22Rv1 (cell line): Measurements from ENCODE around the gene SNX4.

ENCODE experiments used
- CTCF ChIP-seq: fragments of 450-650 bp; IDR thresholded peaks from 2 replicates; pipeline ENCODE4 v1.5.1; 2017; ENCODE audit warnings: mild to moderate bottlenecking
- ZFX ChIP-seq: fragments of 450-650 bp; IDR thresholded peaks from 2 replicates; pipeline ENCODE4 v1.6.1; 2017; ENCODE audit warnings: antibody characterized with exemption, borderline replicate concordance

GRCh38 chr3:125410922-125411321 lies 109.1 kb downstream of the SNX4 start:
- TF ChIP-seq CTCF = no peak
- no peak for TF ChIP-seq ZFX
